GM12872 (cell line): Measurements from ENCODE around the gene KCNMA1.

Experiments
- CTCF ChIP-seq: IDR thresholded peaks from 3 replicates; pipeline ENCODE4 v1.5.1; 2011; ENCODE audit warnings: low read depth, mild to moderate bottlenecking, low read length, moderate library complexity; ENCODE audit not compliant: insufficient read depth

Gene KCNMA1

GRCh38 chr10:77456414-77456813, 181.2 kb downstream of the KCNMA1 start:
- no peak for TF ChIP-seq CTCF

GRCh38 chr10:77455561-77455960, 182.0 kb downstream of the KCNMA1 start:
- TF ChIP-seq CTCF, result no peak

- TF ChIP-seq CTCF, result no peak
These were observed 184.6 kb downstream of the KCNMA1 start for GRCh38 chr10:77452952-77453564.

- no peak for TF ChIP-seq CTCF
These were observed 185.7 kb downstream of the KCNMA1 start for GRCh38 chr10:77451886-77452285.

GRCh38 chr10:77448226-77448625, 189.4 kb downstream of the KCNMA1 start:
- TF ChIP-seq CTCF, result no peak

GRCh38 chr10:77446700-77447099, 190.9 kb downstream of the KCNMA1 start:
- no peak for TF ChIP-seq CTCF

GRCh38 chr10:77445547-77445946, 192.1 kb downstream of the KCNMA1 start:
- TF ChIP-seq CTCF, result no peak

GRCh38 chr10:77444041-77444440, 193.6 kb downstream of the KCNMA1 start:
- TF ChIP-seq CTCF, result no peak
